HepG2 (cell line): ENCODE data around the gene RPL35. TPM values are rescaled to one million over a fixed set of nuclear protein-coding genes. Genes with fewer than 3 reads are reported as not detected.

Experiments used
- AGO2 ChIP-seq: fragments of 200-400 bp; formaldehyde crosslinking; optimal IDR thresholded peaks from 2 replicates; pipeline ENCODE3; 2017; ENCODE audit warnings: mild to moderate bottlenecking, low read depth, low read length, moderate library complexity
- CENPT ChIP-seq: sonication (generic); formaldehyde crosslinking; IDR thresholded peaks from 2 replicates; pipeline ENCODE4 v1.8.0; 2022; ENCODE audit warnings: low read depth, mild to moderate bottlenecking, moderate library complexity, missing genetic modification reagents
- CENPX ChIP-seq: sonication (generic); formaldehyde crosslinking; IDR thresholded peaks from 2 replicates; pipeline ENCODE4 v1.9.0; 2021; ENCODE audit warnings: mild to moderate bottlenecking, missing genetic modification reagents, moderate library complexity
- DNMT3B ChIP-seq: conservative IDR thresholded peaks from 2 replicates; pipeline ENCODE4 v1.6.1; 2016; ENCODE audit warnings: missing biosample characterization, control low read depth
- HBP1 ChIP-seq: IDR thresholded peaks from 2 replicates; pipeline ENCODE4 v1.6.1; 2016; ENCODE audit warnings: low read depth, control low read depth
- KDM5A ChIP-seq: fragments of 200-600 bp; sonication (generic); IDR thresholded peaks from 2 replicates; pipeline ENCODE4 v1.7.0; 2018; ENCODE audit warnings: antibody characterized with exemption, mild to moderate bottlenecking, low read length, borderline replicate concordance
- MEIS2 ChIP-seq: sonication (generic); formaldehyde crosslinking; IDR thresholded peaks from 2 replicates; pipeline ENCODE4 v1.9.0; 2021; ENCODE audit warnings: mild to moderate bottlenecking, missing genetic modification reagents
- MTF1 ChIP-seq: sonication (generic); formaldehyde crosslinking; IDR thresholded peaks from 2 replicates; pipeline ENCODE4 v1.5.0; 2020; ENCODE audit warnings: missing genetic modification reagents
- SMARCE1 ChIP-seq: fragments of 450-650 bp; IDR thresholded peaks from 2 replicates; pipeline ENCODE4 v1.6.1; 2017; ENCODE audit warnings: borderline replicate concordance
- SNAI1 ChIP-seq: sonication (generic); formaldehyde crosslinking; IDR thresholded peaks from 2 replicates; pipeline ENCODE4 v1.5.0; 2020; ENCODE audit warnings: mild to moderate bottlenecking, missing genetic modification reagents, borderline replicate concordance
- SNAPC2 ChIP-seq: sonication (generic); formaldehyde crosslinking; IDR thresholded peaks from 2 replicates; pipeline ENCODE4 v1.8.1; 2022; ENCODE audit warnings: mild to moderate bottlenecking, missing genetic modification reagents
- UBTF ChIP-seq: sonication (generic); formaldehyde crosslinking; IDR thresholded peaks from 2 replicates; pipeline ENCODE4 v1.4.0; 2020; ENCODE audit warnings: mild to moderate bottlenecking, missing genetic modification reagents
- ZBTB21 ChIP-seq: sonication (generic); formaldehyde crosslinking; IDR thresholded peaks from 2 replicates; pipeline ENCODE4 v1.4.0; 2020; ENCODE audit warnings: missing genetic modification reagents
- ZFAT ChIP-seq: sonication (generic); formaldehyde crosslinking; conservative IDR thresholded peaks from 2 replicates; pipeline ENCODE4 v1.8.1; 2023; ENCODE audit warnings: missing genetic modification reagents, inconsistent platforms
- ZNF180 ChIP-seq: sonication (generic); formaldehyde crosslinking; IDR thresholded peaks from 2 replicates; pipeline ENCODE4 v1.4.0; 2020; ENCODE audit warnings: low read depth, missing genetic modification reagents, borderline replicate concordance
- ZNF256 ChIP-seq: sonication (generic); formaldehyde crosslinking; conservative IDR thresholded peaks from 2 replicates; pipeline ENCODE4 v1.4.0; 2020; ENCODE audit warnings: missing genetic modification reagents
- ZNF281 ChIP-seq: sonication (generic); formaldehyde crosslinking; IDR thresholded peaks from 2 replicates; pipeline ENCODE4 v1.4.0; 2020; ENCODE audit warnings: missing genetic modification reagents, borderline replicate concordance
- ZNF33B ChIP-seq: sonication (generic); formaldehyde crosslinking; IDR thresholded peaks from 2 replicates; pipeline ENCODE4 v1.5.1; 2020; ENCODE audit warnings: mild to moderate bottlenecking, missing genetic modification reagents
- ZNF512 ChIP-seq: sonication (generic); formaldehyde crosslinking; IDR thresholded peaks from 2 replicates; pipeline ENCODE4 v1.4.0; 2020; ENCODE audit warnings: mild to moderate bottlenecking, missing genetic modification reagents
- ZNF530 ChIP-seq: sonication (generic); formaldehyde crosslinking; IDR thresholded peaks from 2 replicates; pipeline ENCODE4 v1.5.0; 2020; ENCODE audit warnings: low read depth, mild to moderate bottlenecking, missing genetic modification reagents
- ZNF674 ChIP-seq: sonication (generic); formaldehyde crosslinking; IDR thresholded peaks from 2 replicates; pipeline ENCODE4 v1.5.0; 2020; ENCODE audit warnings: low read depth, mild to moderate bottlenecking, missing genetic modification reagents
- ZNF777 ChIP-seq: sonication (generic); formaldehyde crosslinking; IDR thresholded peaks from 2 replicates; pipeline ENCODE4 v1.4.0; 2020; ENCODE audit warnings: missing genetic modification reagents
- ZSCAN9 ChIP-seq: IDR thresholded peaks from 2 replicates; pipeline ENCODE4 v1.6.1; 2016; ENCODE audit warnings: borderline replicate concordance
- polyA plus RNA-seq, 8 experiments: library from polyadenylated mRNA; depleted of rRNA in 3 of 8; stranded (reverse) in 7 of 8; unstranded in 1 of 8; fragments of >200 nt; fragmentation: Illumina TruSeq in 4 of 8; extraction: Trizol in 4 of 8; gene quantifications; 2 replicates each; pipeline versions ENCODE4 v1.2.1 to v1.2.3, GENCODE V29; 2011 to 2016; ENCODE audit warnings: low read depth in 4 of 8, missing spikeins in 1 of 8, mixed read lengths in 1 of 8; ENCODE audit not compliant: insufficient read depth in 1 of 8
- total RNA-seq, 5 experiments: library from RNA; depleted of rRNA; stranded (reverse); fragments of >200 nt; fragmentation: Illumina TruSeq; extraction: Trizol; gene quantifications; 2 replicates each; pipeline ENCODE4 v1.2.3, GENCODE V29; 2016; ENCODE audit warnings: low read depth in 1 of 5

RPL35 gene
- total and polyA plus RNA-seq, 2 of the 13 experiments (the other 11 are each of a cell fraction or from before 2014, with no cell fraction given), result 2,153 to 2,935 TPM

- peak; percentile 79 for TF ChIP-seq HBP1
- peak; percentile 63; the same call in 1 of the 2 replicates for TF ChIP-seq ZNF777 (CRISPR knock-in tag)
- no peak for TF ChIP-seq CENPX (CRISPR knock-in tag)
- TF ChIP-seq ZNF33B, result no peak
- no peak for TF ChIP-seq ZSCAN9
- no peak for TF ChIP-seq ZNF530 (CRISPR knock-in tag)
- TF ChIP-seq UBTF (CRISPR knock-in tag), result peak; percentile 45; the same call in 1 of the 2 replicates
- TF ChIP-seq ZFAT, result no peak
- no peak for TF ChIP-seq AGO2
- no peak for TF ChIP-seq ZNF512 (CRISPR knock-in tag)
- TF ChIP-seq ZNF281 (CRISPR knock-in tag), result no peak
- TF ChIP-seq ZNF256 (CRISPR knock-in tag), result no peak
- no peak for TF ChIP-seq MTF1
- no peak for TF ChIP-seq ZNF674 (CRISPR knock-in tag)
- TF ChIP-seq SNAPC2 (CRISPR knock-in tag), result no peak
- no peak for TF ChIP-seq SNAI1
- no peak for TF ChIP-seq DNMT3B
- TF ChIP-seq ZBTB21 (CRISPR knock-in tag), result no peak
- TF ChIP-seq ZNF180 (CRISPR knock-in tag), result no peak
- TF ChIP-seq SMARCE1, result no peak
- TF ChIP-seq KDM5A, result peak; percentile 84
- peak; percentile 55; the same call in 1 of the 2 replicates for TF ChIP-seq MEIS2 (CRISPR knock-in tag)
- no peak for TF ChIP-seq CENPT (CRISPR knock-in tag)
These were observed 8.8 kb downstream of the RPL35 start, which contains the start of gene WDR38 (continued) for GRCh38 chr9:124852829-124853531.
